Measurements from ENCODE around the gene ARHGAP15.

- no peak for TF ChIP-seq CTCF (IDR thresholded peaks at IDR 0.05)
- no peak for TF ChIP-seq POLR2A (IDR thresholded peaks at IDR 0.05)
These were observed 269.6 kb downstream of the ARHGAP15 start for GRCh38 chr2:143398781-143399180.
